Spleen (tissue), 7 donors: Measurements from ENCODE around the gene SUGP2.

ENCODE experiments used
- POLR2A ChIP-seq, 3 donors: fragments of 450-650 bp; IDR thresholded peaks; one replicate each; pipeline ENCODE4 v1.5.1; 2017; ENCODE audit warnings: antibody characterized with exemption in 3 of 3, mild to moderate bottlenecking in 1 of 3
- TF ChIP-seq, protein P1 (sequence below), 11 experiments: fragments of 200-600 bp in 7 of 11; fragments of 450-650 bp in 4 of 11; sonication (generic) in 4 of 11; IDR thresholded peaks in 8 of 11; conservative IDR thresholded peaks in 3 of 11; 1 replicate in 7 of 11; 2 replicates in 4 of 11; pipeline versions ENCODE4 v1.4.0 to v1.8.0; 2016 to 2021; ENCODE audit warnings: antibody characterized with exemption in 11 of 11, inconsistent platforms in 4 of 11, mild to moderate bottlenecking in 1 of 11
- donor health status: DM: no; HTN: no; CAD: no; lungs with moderate emphysema.
- donor health status: DM: no; HTN: no; CAD: no.
- donor health status: DM: no; HTN: no; CAD: no.

DNA sequence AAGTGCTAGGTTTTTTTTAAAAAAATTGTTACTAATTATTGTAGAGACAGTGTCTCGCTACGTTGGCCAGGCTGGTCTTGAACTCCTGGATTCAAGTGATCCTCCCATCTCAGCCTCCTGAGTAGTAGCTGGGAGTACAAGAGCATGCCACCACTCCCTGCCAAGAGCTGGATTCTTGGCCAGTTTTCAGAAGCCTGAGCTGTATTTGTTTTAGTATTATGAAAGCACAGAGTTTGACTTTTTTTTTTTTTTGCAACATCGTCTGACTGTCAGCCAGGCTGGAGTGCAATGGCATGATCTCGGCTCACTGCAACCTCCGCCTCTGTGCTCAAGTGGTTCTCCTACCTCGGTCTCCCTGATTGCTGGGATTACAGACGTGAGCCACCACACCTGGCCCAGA is 7.1 kb upstream of the SUGP2 start:
- TF ChIP-seq, protein P1, sequence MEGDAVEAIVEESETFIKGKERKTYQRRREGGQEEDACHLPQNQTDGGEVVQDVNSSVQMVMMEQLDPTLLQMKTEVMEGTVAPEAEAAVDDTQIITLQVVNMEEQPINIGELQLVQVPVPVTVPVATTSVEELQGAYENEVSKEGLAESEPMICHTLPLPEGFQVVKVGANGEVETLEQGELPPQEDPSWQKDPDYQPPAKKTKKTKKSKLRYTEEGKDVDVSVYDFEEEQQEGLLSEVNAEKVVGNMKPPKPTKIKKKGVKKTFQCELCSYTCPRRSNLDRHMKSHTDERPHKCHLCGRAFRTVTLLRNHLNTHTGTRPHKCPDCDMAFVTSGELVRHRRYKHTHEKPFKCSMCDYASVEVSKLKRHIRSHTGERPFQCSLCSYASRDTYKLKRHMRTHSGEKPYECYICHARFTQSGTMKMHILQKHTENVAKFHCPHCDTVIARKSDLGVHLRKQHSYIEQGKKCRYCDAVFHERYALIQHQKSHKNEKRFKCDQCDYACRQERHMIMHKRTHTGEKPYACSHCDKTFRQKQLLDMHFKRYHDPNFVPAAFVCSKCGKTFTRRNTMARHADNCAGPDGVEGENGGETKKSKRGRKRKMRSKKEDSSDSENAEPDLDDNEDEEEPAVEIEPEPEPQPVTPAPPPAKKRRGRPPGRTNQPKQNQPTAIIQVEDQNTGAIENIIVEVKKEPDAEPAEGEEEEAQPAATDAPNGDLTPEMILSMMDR (IDR thresholded peaks at IDR 0.05 in 8 of 11, conservative IDR thresholded peaks at IDR 0.05 in 3 of 11) = no peak
- TF ChIP-seq POLR2A (IDR thresholded peaks at IDR 0.05) = no peak
